Measurements from ENCODE around the gene TBL1XR1. TPM values are rescaled to one million over a fixed set of nuclear protein-coding genes. Genes with fewer than 3 reads are reported as not detected.

TBL1XR1 gene
- total RNA-seq, 1 donor from 2014 or later: 195 TPM

DNA sequence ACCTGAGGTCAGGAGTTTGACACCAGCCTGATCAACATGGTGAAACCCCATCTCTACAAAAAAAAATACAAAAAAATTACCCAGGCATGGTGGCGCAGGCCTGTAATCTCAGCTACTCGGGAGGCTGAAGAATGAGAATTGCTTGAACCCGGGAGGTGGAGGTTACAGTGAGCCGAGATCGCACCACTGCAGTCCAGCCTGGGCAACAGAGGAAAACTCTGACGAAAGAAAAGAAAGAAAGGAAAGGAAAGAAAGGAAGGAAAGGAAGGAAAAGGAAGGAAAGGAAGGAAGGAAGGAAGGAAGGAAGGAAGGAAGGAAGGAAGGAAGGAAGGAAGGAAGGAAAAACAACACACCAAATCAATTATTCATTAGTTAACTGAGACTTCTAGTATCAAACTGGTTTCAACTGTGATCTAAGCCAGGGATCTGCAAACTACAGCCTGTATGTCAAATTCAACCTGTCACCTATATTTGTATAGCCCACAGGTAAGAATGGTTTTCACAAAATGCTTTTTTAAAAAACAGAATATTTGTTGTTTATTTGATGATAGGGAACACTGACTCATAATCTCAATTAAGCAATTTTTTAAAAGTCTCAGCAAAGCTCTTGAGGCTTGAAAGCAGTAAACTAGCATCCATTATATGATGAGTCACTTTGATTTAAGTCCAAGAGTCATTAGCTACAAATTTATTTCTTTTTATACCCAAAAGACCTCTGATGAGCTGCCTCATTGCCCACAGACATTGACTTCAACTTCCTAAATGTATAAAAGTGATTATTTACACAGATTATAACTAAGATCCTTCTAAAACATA is 127.6 kb downstream of the TBL1XR1 start:
- intact Hi-C loops (cut with micrococcal nuclease): loop anchor here (1.0 kb wide), 1 partner anchor 9 kb away; no protein-coding TSS in a partner anchor

GRCh38 chr3:177068967-177069366 is 128.3 kb downstream of the TBL1XR1 start:
- intact Hi-C loops (cut with micrococcal nuclease): loop anchor here (1.0 kb wide), 1 partner anchor 9 kb away; no protein-coding TSS in a partner anchor

- intact Hi-C loops (cut with micrococcal nuclease): no loop called here
Observed at GRCh38 chr3:177066068-177066467, 131.2 kb downstream of the TBL1XR1 start.

DNA sequence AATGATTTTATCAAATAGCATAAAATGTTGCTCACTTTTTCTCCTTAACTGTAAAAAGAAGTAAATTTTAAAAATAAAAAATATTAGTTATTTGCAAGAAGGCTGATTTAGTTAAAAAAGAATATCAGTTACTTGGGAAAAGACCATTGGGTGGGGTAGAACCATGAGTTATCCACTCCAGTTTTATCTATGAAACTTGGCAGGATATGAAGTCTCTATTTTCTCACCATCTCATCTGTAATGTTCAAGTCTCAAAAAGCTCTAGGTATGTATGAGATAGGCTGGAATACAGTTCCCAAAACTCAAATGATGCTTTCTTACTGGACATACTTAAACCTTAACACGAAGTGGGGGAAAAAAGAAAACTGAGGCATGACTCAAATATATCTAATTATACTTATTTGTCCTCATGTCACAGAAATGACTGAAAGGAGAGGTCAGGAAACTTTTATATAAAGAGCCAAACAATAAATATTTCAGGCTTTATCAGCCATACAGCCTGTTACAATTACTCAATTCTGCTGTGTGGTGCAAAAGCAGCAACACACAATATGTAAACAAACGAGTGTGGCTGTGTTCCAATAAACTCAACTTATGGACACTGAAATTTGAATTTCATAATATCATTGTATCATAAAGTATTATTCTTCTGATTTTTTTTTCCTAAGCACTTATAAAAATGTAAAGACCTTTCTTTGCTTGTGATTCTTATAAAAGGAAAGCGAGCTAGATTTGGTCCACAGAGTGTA is 131.8 kb downstream of the TBL1XR1 start:
- intact Hi-C loops (cut with micrococcal nuclease): no loop called here

DNA sequence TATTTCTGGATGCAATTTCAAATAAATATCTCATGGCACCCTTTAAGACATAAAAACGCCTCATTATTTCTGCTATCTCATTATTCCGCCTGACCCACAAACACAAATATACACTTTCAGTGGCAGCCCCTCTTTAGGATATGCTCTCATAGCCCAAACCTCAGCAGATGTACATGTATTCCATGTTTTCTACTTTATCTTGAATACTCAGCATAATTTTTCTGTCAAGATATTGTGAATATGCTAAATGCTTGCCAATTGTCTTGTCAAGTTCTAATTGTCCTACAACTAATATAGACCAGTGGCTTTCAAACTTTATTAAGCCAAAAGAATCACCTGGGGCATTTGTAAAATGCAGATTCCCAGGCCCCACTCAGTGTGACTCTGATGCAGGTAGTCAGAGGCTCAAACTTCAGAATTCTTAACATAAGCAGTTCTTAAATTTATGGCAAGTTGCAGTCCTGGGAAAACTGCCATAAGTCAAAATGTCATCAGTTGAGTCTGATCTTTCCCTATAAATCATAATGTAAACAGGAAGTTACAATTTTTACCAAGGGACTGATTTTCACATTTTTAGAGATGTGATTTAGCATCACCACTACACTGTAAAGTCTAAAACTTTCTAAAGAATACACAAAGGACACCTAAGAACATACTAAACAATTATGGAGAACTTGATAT is 135.1 kb downstream of the TBL1XR1 start:
- intact Hi-C loops (cut with micrococcal nuclease): no loop called here

DNA sequence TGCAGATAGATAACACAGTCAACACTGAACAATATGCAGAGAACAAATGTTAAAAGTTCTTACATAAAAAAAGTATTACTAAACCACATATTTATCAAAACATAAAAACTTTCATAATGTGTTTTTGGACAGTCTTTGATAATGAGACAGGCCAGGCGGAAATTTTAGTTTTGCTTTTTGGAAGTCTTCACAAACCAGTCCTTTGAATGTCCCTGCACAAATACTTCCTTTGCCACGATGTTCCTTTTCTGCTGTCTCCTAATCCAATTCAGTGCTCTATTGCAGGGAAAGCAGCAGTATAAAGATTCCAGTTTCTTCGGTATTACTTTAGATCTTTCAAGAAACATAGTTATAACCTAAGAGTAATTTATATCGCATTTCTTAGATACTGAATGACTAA is 135.9 kb downstream of the TBL1XR1 start:
- intact Hi-C loops (cut with micrococcal nuclease): no loop called here

DNA sequence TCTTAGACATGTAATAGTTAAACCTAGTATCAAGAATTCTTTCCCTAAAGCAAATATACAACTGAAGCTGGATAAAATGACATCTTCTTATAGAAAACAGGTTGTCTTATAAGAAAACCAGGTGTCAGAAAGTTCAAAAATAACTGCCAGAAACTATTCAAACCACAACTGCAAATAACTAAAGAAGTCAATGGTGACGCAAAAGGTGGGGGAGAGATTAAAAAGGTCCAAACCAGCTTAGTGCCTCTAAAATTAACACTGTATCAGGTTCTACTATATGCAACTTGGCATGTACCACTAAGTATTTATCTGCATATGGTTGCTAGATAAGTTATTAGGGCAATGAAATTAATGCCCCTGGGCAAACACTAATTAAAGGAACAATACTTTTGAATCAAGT is 136.8 kb downstream of the TBL1XR1 start:
- intact Hi-C loops (cut with micrococcal nuclease): loop anchor here (1.0 kb wide), 1 partner anchor 9 kb away; no protein-coding TSS in a partner anchor

- intact Hi-C loops (cut with micrococcal nuclease): loop anchor here (10.0 kb wide), 1 partner anchor 184 kb away; no protein-coding TSS in a partner anchor
Observed at GRCh38 chr3:177058648-177059047, 138.6 kb downstream of the TBL1XR1 start.

DNA sequence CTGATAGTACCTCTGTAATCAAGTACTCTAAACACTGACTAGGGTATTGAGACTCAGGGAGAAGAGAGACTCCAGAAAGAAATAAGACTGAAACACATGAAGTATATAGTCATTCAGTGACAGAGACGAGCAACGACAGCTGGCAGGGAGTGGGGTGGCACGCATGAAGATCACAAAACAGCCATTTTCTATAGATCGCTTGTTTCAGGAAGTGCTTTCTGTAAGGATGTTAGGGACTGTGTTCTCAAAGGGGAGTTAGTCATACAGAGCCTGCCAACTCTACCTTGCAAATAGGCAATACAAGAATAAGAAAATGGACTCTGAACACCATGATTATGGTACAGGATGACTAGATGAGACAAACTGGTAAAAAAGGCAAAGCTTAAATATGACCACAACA is 139.5 kb downstream of the TBL1XR1 start:
- intact Hi-C loops (cut with micrococcal nuclease): loop anchor here (1.0 to 10.0 kb wide), 4 partner anchors 88 to 541 kb away; no protein-coding TSS in a partner anchor

GRCh38 chr3:177056927-177057326 is 140.4 kb downstream of the TBL1XR1 start:
- intact Hi-C loops (cut with micrococcal nuclease): loop anchor here (1.0 to 10.0 kb wide), 5 partner anchors 15 to 542 kb away; no protein-coding TSS in a partner anchor

- intact Hi-C loops (cut with micrococcal nuclease): loop anchor here (1.0 to 10.0 kb wide), 3 partner anchors 14 to 543 kb away; no protein-coding TSS in a partner anchor
Observed at GRCh38 chr3:177055605-177056571, 141.4 kb downstream of the TBL1XR1 start.

- intact Hi-C loops (cut with micrococcal nuclease): loop anchor here (5.0 to 10.0 kb wide), 2 partner anchors 178 to 1334 kb away; no protein-coding TSS in a partner anchor
Observed at GRCh38 chr3:177053107-177053506, 144.2 kb downstream of the TBL1XR1 start.

- intact Hi-C loops (cut with micrococcal nuclease): loop anchor here (1.0 to 10.0 kb wide), 5 partner anchors 145 to 1336 kb away; no protein-coding TSS in a partner anchor
Observed at GRCh38 chr3:177051411-177051810, 145.9 kb downstream of the TBL1XR1 start.

DNA sequence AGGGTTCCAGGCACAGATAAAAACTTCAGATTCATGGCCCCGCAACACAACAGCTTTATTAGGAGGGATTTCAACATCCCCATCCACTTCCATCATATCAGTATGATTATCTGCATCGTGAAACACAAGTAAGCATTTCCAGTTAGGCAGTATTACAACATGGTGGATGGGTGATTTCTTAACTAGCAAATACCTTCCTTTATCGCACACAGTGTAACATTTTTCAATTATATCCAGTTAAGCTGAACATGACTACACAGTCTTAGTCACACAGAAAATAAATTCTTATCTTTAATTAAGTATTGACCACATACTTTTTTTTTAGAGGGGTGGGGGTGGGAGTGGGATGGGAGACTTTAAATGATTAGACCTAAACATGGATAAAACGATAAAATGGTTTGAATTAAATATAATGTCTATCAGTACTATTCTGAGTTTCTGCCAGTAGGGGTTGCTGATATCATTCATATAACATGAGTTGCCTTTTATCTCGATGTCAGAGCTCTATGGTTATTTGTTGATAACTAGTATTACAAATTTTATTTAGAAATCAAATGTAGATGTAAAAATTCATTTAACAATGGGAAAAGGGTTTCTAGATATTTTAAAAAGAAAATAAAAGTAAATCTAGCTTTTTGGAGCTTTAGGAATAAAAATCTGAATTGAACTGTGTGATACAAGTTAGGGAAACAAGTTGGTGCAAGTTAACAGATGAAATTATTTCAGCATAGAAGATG is 146.6 kb downstream of the TBL1XR1 start:
- intact Hi-C loops (cut with micrococcal nuclease): loop anchor here (1.0 to 10.0 kb wide), 7 partner anchors 146 to 1337 kb away; no protein-coding TSS in a partner anchor

GRCh38 chr3:177045767-177046166 is 151.5 kb downstream of the TBL1XR1 start:
- intact Hi-C loops (cut with micrococcal nuclease): no loop called here

DNA sequence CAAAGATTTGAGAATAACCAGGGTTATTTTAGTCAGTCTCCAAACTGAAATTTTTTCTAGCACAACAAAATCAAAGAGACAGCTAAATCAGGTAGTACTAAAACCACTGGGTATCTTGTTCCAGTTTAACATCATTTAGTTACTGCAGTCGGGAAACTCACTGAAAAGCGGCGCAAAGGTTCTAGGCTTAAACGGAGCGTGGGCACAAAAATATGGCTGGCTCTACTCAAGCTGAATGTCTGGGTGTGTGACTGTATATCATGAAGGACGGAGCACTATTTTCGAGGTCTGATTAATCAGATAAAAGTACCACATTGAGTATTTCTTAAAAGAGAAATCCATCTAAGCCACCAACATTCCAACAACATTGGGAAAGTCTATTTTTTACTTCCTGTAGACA is 152.1 kb downstream of the TBL1XR1 start:
- intact Hi-C loops (cut with micrococcal nuclease): no loop called here

GRCh38 chr3:177041730-177042551 is 155.3 kb downstream of the TBL1XR1 start:
- intact Hi-C loops (cut with micrococcal nuclease): loop anchor here (1.0 to 5.0 kb wide), 2 partner anchors 14 to 960 kb away; no protein-coding TSS in a partner anchor
